ENCODE data around the gene EBF3.

- no peak for TF ChIP-seq EZH2 (IDR thresholded peaks at IDR 0.05)
- TF ChIP-seq FOXP2 (optimal IDR thresholded peaks at IDR 0.05; ENCODE audit: control extremely low read depth, extremely low read length, insufficient read depth): no peak
- no peak for TF ChIP-seq POLR2AphosphoS5 (IDR thresholded peaks at IDR 0.05; ENCODE audit: borderline replicate concordance, low read depth, low read length)
These were observed 49.1 kb downstream of the EBF3 start for GRCh38 chr10:129914960-129915359.
